GM12801 (cell line): ENCODE measurements around the gene TPM3.

Source experiments
- TF ChIP-seq, protein P1 (sequence below): IDR thresholded peaks from one replicate; pipeline ENCODE4 v1.5.1; 2011; ENCODE audit warnings: control low read depth; ENCODE audit not compliant: insufficient read length; ENCODE audit errors: extremely low read depth

TPM3 gene

DNA sequence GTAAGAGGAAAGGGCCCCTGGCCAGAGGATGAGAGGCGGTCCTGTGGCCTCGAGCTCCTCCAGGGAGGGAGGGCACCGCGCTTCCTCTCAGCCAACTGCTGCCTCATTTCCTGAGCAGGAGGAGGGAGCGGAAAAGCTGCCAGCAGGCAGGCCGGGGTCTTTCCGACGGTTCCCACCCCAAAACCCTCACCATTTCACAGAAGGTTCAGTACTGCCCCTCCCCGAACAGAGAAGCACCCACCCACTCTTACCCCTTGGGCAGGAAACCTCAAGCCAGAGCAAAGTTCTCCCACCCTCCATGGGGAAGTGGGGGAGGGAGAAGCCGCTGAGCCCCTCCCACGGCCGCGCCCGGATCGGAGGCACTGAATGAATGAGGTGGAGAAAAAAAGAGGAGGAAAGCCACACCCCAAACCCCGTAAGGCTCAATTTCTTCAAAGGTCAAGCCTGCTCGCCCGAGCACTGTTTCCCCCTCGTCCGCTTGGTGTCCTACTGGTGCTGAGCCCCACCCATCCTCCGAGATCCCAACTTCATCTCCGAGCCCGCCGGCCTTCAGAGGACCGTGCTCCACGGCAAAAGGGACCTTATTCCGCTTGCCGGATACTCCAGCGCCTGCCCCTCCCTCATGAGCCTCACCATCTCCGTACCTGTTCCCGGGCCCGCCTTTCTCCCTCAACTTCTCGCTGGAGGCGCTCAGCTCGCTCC, 9.4 kb downstream of the TPM3 start:
- TF ChIP-seq, protein P1, sequence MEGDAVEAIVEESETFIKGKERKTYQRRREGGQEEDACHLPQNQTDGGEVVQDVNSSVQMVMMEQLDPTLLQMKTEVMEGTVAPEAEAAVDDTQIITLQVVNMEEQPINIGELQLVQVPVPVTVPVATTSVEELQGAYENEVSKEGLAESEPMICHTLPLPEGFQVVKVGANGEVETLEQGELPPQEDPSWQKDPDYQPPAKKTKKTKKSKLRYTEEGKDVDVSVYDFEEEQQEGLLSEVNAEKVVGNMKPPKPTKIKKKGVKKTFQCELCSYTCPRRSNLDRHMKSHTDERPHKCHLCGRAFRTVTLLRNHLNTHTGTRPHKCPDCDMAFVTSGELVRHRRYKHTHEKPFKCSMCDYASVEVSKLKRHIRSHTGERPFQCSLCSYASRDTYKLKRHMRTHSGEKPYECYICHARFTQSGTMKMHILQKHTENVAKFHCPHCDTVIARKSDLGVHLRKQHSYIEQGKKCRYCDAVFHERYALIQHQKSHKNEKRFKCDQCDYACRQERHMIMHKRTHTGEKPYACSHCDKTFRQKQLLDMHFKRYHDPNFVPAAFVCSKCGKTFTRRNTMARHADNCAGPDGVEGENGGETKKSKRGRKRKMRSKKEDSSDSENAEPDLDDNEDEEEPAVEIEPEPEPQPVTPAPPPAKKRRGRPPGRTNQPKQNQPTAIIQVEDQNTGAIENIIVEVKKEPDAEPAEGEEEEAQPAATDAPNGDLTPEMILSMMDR: no peak

DNA sequence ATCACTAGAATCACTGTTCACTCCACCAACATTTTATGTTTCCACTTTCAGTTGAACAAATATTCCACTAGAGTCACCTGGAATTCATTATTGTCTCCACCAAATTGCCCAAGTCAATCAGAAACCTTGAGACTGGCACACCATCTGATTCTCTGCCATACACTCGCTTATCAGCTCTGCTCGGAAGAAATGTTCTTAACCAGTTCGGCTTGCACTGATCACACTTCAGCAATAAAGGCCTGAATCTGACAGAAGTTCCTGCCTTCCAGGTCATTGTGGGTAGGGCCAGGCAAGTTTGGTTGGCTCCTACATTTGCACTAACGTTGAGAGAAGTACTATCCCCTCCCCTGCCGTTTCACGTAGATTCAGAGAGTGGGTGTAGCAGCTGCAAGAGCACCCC, 10.0 kb downstream of the TPM3 start:
- TF ChIP-seq, protein P1: no peak

DNA sequence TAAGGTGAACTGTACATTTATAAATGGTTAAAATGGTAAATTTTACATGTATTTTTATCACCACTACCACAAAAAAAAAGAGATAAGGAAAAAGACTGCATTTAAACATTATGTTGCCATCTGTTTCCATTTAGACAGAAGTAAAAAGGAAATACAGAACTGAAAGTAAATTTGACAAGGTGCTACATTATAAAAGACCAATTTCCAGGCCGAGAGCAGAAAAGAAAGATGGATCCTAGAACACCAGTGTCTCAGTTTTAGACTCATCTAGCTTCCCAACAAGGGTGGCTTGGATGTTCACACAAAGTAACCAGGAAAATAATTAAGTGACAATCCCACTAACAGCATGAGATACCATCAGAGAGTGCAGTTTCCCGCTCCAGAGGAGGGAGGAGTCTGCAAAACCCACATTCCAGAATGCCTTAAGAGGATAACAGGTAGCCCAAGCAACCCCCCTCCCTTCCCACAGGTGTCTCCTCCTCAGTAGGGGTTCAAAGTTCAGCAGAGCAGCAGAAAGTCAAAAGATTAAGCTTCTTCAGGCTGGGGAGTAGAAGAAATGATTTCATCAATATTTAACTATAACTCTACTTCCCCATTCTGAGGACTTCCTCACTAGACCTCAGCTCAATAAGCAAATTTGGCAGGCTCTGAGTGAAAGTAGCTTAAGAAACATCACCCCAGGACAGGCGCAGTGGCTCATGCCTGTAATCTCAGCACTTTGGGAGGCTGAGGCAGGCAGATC, 11.8 kb downstream of the TPM3 start:
- TF ChIP-seq, protein P1: no peak

DNA sequence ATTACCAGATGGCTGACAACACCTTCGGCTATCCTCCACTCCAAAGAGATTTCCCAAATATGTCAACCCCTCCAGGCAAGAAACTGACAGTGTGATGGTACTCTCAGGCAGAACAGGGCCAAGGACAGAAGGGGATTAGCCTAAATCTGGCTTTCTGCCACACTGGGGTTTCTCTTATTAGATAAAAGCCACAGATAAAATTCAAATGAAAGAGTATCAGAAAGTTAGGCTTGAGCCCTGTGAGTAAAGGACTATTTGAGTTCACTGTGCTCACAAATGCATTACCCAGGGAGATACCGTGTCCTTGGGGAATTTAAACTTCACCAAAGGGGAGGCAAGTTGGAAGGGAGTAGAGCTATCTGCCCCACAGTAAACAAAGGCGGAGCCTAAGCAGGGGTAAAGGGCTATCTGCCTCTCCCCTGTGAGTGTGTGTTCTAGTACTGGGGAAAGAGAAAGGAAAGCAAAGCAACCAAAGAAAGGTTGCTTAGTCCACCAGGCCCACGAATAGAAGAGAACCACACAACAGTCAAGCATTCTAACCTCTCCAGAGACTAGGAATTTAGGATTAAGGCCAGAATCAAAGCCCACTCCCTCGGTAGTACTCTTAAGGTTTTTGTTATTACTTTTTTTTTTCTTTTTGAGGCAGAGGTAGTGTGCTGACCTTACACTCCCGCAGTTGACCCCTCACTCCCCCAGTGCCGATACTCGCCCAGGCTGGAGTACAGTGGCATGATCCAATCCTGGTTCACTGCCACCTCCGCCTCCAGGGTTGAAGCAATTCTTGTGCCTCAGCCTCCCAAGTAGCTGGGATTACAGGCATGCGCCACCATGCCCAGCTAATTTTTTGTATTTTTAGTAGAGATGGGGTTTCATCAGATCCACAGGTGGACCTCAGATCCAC, 12.7 kb downstream of the TPM3 start:
- TF ChIP-seq, protein P1: no peak

DNA sequence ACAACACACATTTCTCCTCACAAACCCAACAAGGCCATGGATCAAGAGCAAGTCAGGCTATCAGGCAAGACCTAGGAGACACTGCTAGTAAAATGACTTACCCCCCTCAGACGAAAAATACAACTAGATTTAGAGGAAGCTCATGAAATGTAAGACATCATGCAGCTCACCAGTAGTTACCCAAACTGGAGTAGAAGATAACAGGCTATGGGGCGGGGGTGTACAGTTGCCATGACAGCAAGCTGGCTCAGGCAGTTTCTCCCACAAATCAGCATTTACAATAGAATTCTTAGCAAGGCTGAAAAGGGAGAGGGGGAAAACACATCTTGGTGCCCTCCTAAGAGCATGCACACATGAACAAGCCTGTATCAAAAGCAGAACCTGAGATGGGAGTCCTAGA, 13.9 kb downstream of the TPM3 start:
- TF ChIP-seq, protein P1: no peak

DNA sequence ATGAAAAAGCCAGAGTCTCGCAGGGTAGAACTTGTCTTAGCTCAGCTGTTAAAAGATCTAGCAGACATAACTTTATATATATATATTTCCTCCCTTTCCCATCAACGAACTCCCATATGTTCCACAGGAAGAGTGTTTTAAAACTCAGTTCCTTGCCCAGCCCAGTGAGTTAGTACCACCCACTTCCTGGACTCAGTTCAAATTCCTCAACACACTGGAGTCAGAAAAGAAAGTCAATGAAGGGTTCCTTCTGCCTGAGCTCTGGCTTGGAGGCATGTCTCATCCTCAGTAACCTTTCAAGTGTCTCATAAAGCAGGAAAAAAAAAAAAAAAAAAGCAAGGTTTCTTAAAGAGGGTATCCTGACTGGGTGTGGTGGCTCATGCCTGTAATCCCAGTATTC, 15.6 kb downstream of the TPM3 start:
- TF ChIP-seq, protein P1: no peak

DNA sequence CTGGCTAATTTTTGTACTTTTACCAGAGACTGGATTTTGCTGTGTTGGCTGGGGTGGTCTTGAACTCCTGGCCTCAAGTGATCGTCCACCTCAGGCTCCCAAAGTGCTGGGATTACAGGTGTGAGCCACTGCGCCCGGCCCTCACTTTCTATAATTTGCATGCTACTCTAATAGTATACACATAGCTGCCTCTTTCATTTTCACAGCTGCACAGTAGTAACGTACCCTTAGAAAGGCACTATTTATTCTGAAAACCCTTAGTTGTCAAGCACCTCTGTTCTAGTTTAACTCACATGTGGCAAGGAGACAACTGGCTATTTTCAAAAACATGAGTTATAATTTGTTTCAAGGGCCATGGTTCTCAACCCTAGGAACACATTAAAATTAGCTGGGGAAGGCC, 17.2 kb downstream of the TPM3 start:
- TF ChIP-seq, protein P1: no peak
